Ovary (tissue), 9 donors: ENCODE measurements around the gene DDIT4. TPM values are rescaled to one million over a fixed set of nuclear protein-coding genes. Genes with fewer than 3 reads are reported as not detected.
"Not testable (repeated sequence)": the region's sequence is repeated elsewhere in the genome, so short reads cannot be mapped to it uniquely, and the experiment has no call there.

Source experiments
- DNase-seq, 5 donors: peaks; one replicate each; pipeline ENCODE4 v3.0.0-alpha.2; 2019 to 2020
- H3K27ac ChIP-seq, 2 donors: fragments of 200-600 bp; one replicate each; pipeline versions ENCODE4 v1.5.1 to v1.8.0; 2019 to 2022
- H3K27me3 ChIP-seq: fragments of 200-600 bp; one replicate; pipeline ENCODE4 v1.8.0; 2022
- H3K36me3 ChIP-seq: fragments of 200-600 bp; sonication (generic); one replicate; pipeline ENCODE4 v1.5.1; 2019
- H3K4me1 ChIP-seq: one replicate; pipeline ENCODE4 v1.8.1; 2013; ENCODE audit warnings: mild to moderate bottlenecking, moderate library complexity; ENCODE audit not compliant: insufficient read depth
- H3K4me3 ChIP-seq: fragments of 200-600 bp; sonication (generic); one replicate; pipeline ENCODE4 v1.5.1; 2017
- H3K9me3 ChIP-seq, 2 donors: fragments of 200-600 bp in 1 of 2; sonication (generic) in 1 of 2; one replicate each; pipeline versions ENCODE4 v1.5.1 to v1.8.1; 2013 to 2019; ENCODE audit warnings: mild to moderate bottlenecking in 1 of 2, moderate library complexity in 1 of 2
- EP300 ChIP-seq: sonication (generic); formaldehyde crosslinking; IDR thresholded peaks from one replicate; pipeline ENCODE4 v1.6.1; 2017; ENCODE audit warnings: antibody characterized with exemption
- POLR2A ChIP-seq: fragments of 450-650 bp; IDR thresholded peaks from one replicate; pipeline ENCODE4 v1.6.1; 2017; ENCODE audit warnings: antibody characterized with exemption, mild to moderate bottlenecking, moderate library complexity
- WGBS, 3 donors: extraction: QIAGEN DNeasy Blood & Tissue Kit in 1 of 3; methylation state at CpG; one replicate each; pipeline versions ENCODE4 v1.1.5 to v1.1.7; 2013 to 2017; 5-methylcytosine and 5-hydroxymethylcytosine counted together
- intact Hi-C, 4 donors: fragments of 100-400 bp; cut with DNase I; formaldehyde crosslinking; loops; one replicate each; pipeline versions ENCODE4 v1.11.0 to v1.15.1; 2022 to 2023
- polyA plus RNA-seq, 2 donors: library from polyadenylated mRNA; stranded (reverse); fragments of 200-250 nt in 1 of 2; fragments of 350-450 nt in 1 of 2; fragmentation: Illumina TruSeq in 1 of 2; extraction: RNeasy Lipid Tissue Mini Kit (QIAGEN cat#74804) in 1 of 2; gene quantifications; one replicate each; pipeline ENCODE4 v1.2.3, GENCODE V29; 2013 to 2014
- total RNA-seq, 7 donors: library from RNA; depleted of rRNA in 2 of 7; stranded (reverse); fragments of >200 nt in 2 of 7; fragmentation: NEBNext Ultra II Directional in 3 of 7; extraction: Animal tissue kit (Norgen Biotek cat#: 25700) in 3 of 7; gene quantifications; one replicate each; pipeline versions ENCODE4 v1.1.0 to v1.2.4, GENCODE V29; 2016 to 2023
- TF ChIP-seq, protein P1 (sequence below), 3 donors: fragments of 450-650 bp in 2 of 3; fragments of 200-600 bp in 1 of 3; IDR thresholded peaks; one replicate each; pipeline versions ENCODE4 v1.5.1 to v1.8.0; 2016 to 2022; ENCODE audit warnings: antibody characterized with exemption in 3 of 3, mild to moderate bottlenecking in 1 of 3
- donor health status: DM: no; HTN: no; CAD: no; lungs with moderate emphysema.
- donor health status: DM: no; HTN: no; CAD: no.
- donor health status: Bipolar disorder and iron deficiency.
- donor health status: DM: yes; HTN: yes; CAD: no.
- donor health status: DM: no; HTN: no; CAD: no.
- donor health status: DM: yes; HTN: yes; CAD: no.

The DDIT4 gene
- total and polyA plus RNA-seq, 9 donors = 46.6 to 1,952 (median 524) TPM

DNA sequence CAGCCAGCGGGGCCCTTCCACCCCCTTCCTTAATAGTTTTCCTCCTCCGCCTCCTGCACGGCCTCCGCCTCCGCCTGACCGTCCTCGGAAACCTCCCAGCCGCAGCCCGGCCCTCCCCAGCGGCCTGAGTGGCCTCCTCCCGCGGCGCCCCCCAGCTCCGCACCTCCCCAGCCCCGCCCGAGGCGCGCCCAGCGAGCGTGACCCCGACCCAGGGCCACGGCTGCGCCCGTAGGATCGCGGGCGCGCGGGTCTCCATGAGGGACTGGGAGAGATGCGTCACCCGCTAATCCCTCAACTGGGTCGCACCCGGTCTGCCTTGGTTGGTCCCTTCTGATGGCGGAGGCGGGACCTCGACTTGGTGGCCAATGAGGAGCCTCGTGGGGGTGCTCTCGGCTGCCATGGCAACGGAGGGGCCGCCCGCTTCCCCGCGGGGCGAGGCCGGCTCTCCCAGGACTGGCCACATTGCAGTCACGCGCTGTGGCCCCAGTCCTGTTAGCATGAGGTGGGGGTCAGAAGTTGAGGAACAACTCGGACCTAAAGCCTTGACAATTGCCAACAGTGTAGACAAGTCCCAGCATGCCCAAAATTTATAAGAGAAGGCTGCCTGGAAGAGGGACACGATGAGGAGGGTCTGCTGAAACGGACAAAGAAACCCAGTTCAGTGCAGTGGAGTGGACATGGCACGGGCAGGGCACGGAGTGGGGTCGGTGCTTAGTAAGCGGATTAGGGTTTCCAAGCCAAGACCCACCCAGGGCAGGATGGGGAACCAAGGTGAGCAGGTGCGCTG is 24.3 kb downstream of the DDIT4 start:
- Histone ChIP-seq H3K27me3 (no peaks in the 10 kb centered on the region), H3K4me1 (peaks cover 4% of the 10 kb centered on the region), H3K36me3 (no peaks in the 10 kb centered on the region), H3K9me3 (no peaks in the 10 kb centered on the region), H3K27ac (peak overlapping the region; percentile 92 to 95), H3K4me3 (peak overlapping the region; percentile 48)
- 7 to 9% (median 8%) methylated on average over 49 to 55 of the region's 55 CpGs for WGBS, 3 donors
- no peak for TF ChIP-seq EP300
- TF ChIP-seq POLR2A = peak; percentile 89
- TF ChIP-seq, protein P1, sequence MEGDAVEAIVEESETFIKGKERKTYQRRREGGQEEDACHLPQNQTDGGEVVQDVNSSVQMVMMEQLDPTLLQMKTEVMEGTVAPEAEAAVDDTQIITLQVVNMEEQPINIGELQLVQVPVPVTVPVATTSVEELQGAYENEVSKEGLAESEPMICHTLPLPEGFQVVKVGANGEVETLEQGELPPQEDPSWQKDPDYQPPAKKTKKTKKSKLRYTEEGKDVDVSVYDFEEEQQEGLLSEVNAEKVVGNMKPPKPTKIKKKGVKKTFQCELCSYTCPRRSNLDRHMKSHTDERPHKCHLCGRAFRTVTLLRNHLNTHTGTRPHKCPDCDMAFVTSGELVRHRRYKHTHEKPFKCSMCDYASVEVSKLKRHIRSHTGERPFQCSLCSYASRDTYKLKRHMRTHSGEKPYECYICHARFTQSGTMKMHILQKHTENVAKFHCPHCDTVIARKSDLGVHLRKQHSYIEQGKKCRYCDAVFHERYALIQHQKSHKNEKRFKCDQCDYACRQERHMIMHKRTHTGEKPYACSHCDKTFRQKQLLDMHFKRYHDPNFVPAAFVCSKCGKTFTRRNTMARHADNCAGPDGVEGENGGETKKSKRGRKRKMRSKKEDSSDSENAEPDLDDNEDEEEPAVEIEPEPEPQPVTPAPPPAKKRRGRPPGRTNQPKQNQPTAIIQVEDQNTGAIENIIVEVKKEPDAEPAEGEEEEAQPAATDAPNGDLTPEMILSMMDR (IDR thresholded peaks at IDR 0.05) = no peak
- intact Hi-C loops = no loop called here
- DNase-seq = peak; percentile 98 to 99 (median 98)

DNA sequence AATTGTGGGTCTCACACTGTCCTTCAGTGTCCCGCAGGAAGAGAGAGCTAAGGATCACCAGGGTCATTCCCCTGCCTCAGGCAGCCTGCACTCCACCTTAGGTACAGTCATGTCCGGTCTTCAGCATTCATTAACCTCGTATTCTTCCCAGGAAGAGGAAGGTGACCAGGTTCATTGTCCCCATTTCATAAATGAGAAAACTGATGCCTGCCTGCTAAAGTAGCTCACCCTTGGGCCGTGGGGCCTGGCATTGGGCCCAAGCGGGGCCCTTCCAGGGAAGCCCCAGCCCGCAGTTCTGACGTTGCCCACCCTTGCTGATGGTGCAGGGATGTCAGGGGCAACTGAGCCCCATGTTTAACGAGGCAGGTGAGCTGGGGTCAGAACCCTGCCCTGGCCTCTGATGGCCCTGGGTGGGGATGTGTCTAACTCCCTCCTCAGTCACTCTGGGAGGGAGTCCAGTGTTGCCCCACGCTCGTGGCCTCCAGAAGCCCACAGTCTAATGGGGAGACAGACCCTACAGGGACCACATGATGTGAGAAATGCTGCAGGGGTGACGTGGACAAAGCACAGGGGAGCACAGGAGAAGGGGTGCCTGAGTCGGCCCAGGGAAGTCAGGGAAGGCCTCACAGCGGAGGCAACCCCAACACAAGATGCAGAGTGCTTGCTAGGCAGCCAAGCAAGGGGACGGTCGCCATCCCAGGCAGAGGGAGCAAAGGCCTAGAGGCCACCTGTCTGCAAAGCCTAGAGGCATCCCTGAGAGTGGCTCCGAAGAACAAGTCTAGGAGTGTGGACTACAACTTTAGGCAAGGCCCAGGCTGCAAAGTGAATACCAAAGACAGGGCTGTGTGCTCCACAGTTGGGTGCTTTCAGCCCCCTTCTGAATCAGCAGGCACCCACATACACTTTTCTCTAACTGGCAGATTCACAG is 25.1 kb downstream of the DDIT4 start:
- no peak for TF ChIP-seq POLR2A
- TF ChIP-seq, protein P1 (IDR thresholded peaks at IDR 0.05) = no peak
- no peak for TF ChIP-seq EP300
- Histone ChIP-seq H3K4me3 (no peak overlapping the region), H3K27ac (peak overlapping the region; percentile 92 to 95), H3K27me3 (no peaks in the 10 kb centered on the region), H3K9me3 (no peaks in the 10 kb centered on the region), H3K36me3 (no peaks in the 10 kb centered on the region), H3K4me1 (peaks cover 4% of the 10 kb centered on the region)
- DNase-seq = peak in 3 of 5 donors; percentile 52 to 60 (median 57)
- 85 to 89% (median 86%) methylated on average over 16 of the region's 16 CpGs for WGBS, 3 donors
- intact Hi-C loops = no loop called here

DNA sequence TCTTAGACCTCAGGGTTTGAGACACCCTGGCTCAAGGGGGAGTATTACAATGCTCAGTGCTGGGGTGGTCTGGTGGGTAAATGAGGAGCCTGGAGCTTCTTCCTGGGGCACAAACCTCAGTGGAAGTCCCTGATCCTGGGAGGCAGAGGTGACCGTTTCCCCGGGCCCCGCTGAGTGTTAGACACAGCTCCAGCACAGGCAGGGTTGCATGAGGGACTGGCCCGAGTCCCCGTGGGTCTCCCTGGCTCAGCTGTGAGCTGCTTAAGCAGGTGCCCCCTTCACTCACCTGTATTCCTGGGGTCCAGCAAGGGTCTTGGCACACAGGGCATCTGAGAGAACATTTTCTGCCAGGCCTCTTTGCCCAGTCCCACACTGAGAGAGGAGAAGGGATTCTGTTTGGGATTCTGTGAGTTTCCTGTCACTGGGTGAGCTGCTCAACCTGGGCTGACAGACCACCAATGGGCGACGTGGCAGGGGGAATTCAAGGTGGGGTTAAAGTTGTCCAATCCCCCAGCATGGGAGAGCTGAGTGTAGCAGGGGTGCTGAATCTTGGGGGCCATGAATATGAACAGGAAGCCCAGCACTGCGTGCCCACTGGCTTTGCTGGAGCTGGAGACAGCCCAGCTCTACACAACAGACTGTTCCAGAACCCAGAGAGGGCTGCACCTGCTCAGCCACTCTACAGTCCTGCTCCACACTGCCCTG is 29.9 kb downstream of the DDIT4 start:
- TF ChIP-seq EP300 (no peak), POLR2A (no peak)
- TF ChIP-seq, protein P1 (IDR thresholded peaks at IDR 0.05) = no peak
- Histone ChIP-seq H3K9me3 (no peaks in the 10 kb centered on the region), H3K27ac (no peak overlapping the region), H3K4me3 (no peak overlapping the region), H3K27me3 (no peaks in the 10 kb centered on the region), H3K4me1 (peaks cover 8% of the 10 kb centered on the region), H3K36me3 (no peaks in the 10 kb centered on the region)
- DNase-seq = no peak
- WGBS, 3 donors = 77 to 83% (median 82%) methylated on average over 8 of the region's 8 CpGs
- intact Hi-C loops = no loop called here

DNA sequence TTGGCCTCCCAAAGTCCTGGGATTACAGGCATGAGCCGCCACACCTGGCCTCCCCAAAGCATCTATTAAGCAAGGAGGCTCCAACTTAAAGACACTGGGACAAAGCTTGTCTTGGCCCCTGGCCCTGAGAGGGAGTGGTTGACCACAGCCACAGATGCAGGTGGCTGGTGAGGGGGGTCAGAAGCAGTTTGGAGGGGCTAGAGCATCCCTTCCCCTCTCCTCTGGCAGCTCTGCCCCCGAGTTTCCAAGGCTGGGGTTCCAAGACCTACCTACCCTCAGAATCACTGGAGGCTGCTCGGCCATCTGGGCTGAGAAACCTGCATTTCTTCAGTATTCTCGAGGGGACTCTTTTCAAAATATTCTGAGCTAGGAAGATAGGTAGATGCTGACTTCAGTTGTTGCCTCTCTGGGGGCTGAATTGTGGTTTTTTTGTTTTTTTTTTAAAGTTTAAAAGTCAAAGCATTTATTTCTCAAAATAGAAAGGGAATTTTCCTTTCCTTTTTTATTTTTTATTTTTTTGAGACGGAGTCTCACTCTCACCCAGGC is 32.6 kb downstream of the DDIT4 start:
- no peaks in the 10 kb centered on the region for H3K27me3 ChIP-seq
- peaks cover 27% of the 10 kb centered on the region for H3K4me1 ChIP-seq
- DNase-seq = peak in 1 of 5 donors; percentile 46
- TF ChIP-seq, protein P1 (IDR thresholded peaks at IDR 0.05) = no peak
- TF ChIP-seq EP300 = no peak
- no peak for TF ChIP-seq POLR2A
- intact Hi-C loops = no loop called here
- H3K9me3 ChIP-seq = no peaks in the 10 kb centered on the region
- H3K27ac ChIP-seq = peak overlapping the region; percentile 54 to 56
- H3K4me3 ChIP-seq = no peak overlapping the region
- H3K36me3 ChIP-seq = no peaks in the 10 kb centered on the region
- 34 to 59% (median 48%) methylated on average over 5 of the region's 5 CpGs for WGBS, 3 donors

- WGBS, 3 donors = 92 to 94% (median 94%) methylated on average over 7 of the region's 7 CpGs
- DNase-seq, intact Hi-C loops, H3K4me3 ChIP-seq, H3K36me3 ChIP-seq, H3K27me3 ChIP-seq, H3K9me3 ChIP-seq: not testable (repeated sequence)
- Histone ChIP-seq H3K27ac (peak overlapping the region; percentile 77 to 81), H3K4me1 (peaks cover 27% of the 10 kb centered on the region)
These were observed 34.0 kb downstream of the DDIT4 start for GRCh38 chr10:72307711-72308110.
